A549 (cell line): ENCODE data around the gene SPRR2A. TPM values are rescaled to one million over a fixed set of nuclear protein-coding genes. Genes with fewer than 3 reads are reported as not detected.

Experiments
- ATAC-seq, 2 experiments: fragments of 200-7000 bp in 1 of 2; fragments of >200 bp in 1 of 2; cut with Nextera tagmentation in 1 of 2; cut with Tn5 transposase in 1 of 2; 3 replicates each; pipeline versions ENCODE4 v1.8.0 to v1.9.1; 2018 to 2020; ENCODE audit warnings: mild to moderate bottlenecking in 1 of 2, moderate library complexity in 1 of 2
- CTCF ChIA-PET: fragments of 300-600 bp; sonication (Branson Sonifier 250); formaldehyde crosslinking; extraction: SDS; loops from one replicate; lab custom pipeline; 2021; ENCODE audit warnings: antibody characterized with exemption, inconsistent platforms; lab: Yijun Ruan, JAX
- POLR2A ChIA-PET: fragments of 350-600 bp; formaldehyde crosslinking; extraction: SDS; loops from one replicate; lab custom pipeline; 2021; ENCODE audit warnings: antibody characterized with exemption, inconsistent platforms; lab: Yijun Ruan, JAX
- DNase-seq, 2 experiments: peaks; one replicate each; pipeline versions ENCODE4 v3.0.0 to v3.0.0-alpha.2; 2011 to 2016; ENCODE audit warnings: low read depth in 1 of 2, low spot score in 1 of 2
- FAIRE-seq: peaks from 2 replicates; lab custom pipeline; 2011; peaks lifted over from hg19 to GRCh38; lab: Jason Lieb, UNC
- H3K27ac ChIP-seq, 2 experiments: fragments of >200 bp; sonication (Bioruptor Twin); formaldehyde crosslinking; 3 replicates each; pipeline ENCODE4 v1.5.1; 2016 to 2017
- H3K4me1 ChIP-seq: fragments of >200 bp; sonication (Bioruptor Twin); formaldehyde crosslinking; 3 replicates; pipeline ENCODE4 v1.6.1; 2016
- H3K4me2 ChIP-seq: fragments of >200 bp; sonication (Bioruptor Twin); formaldehyde crosslinking; 3 replicates; pipeline ENCODE4 v1.6.1; 2016
- H3K4me3 ChIP-seq: fragments of >200 bp; sonication (Bioruptor Twin); formaldehyde crosslinking; 3 replicates; pipeline ENCODE4 v1.5.1; 2016
- H3K9me3 ChIP-seq: fragments of >200 bp; sonication (Bioruptor Twin); formaldehyde crosslinking; 3 replicates; pipeline ENCODE4 v1.6.1; 2016
- BCL3 ChIP-seq: fragments of >200 bp; sonication (Bioruptor Twin); formaldehyde crosslinking; IDR thresholded peaks from 3 replicates; pipeline ENCODE4 v1.6.1; 2016
- BHLHE40 ChIP-seq: IDR thresholded peaks from 2 replicates; pipeline ENCODE4 v1.6.1; 2012; ENCODE audit warnings: low read depth, low read length, inconsistent platforms
- EHMT2 ChIP-seq: fragments of 200-600 bp; sonication (generic); IDR thresholded peaks from 2 replicates; pipeline ENCODE4 v1.6.1; 2016; ENCODE audit warnings: antibody characterized with exemption, low read depth, mild to moderate bottlenecking, moderate library complexity
- EP300 ChIP-seq, 2 experiments: fragments of >200 bp; sonication (Bioruptor Twin); formaldehyde crosslinking; IDR thresholded peaks; 2 replicates in 1 of 2; 3 replicates in 1 of 2; pipeline ENCODE4 v1.6.1; 2016 to 2017
- FOSL2 ChIP-seq, 2 experiments: fragments of 450-650 bp in 1 of 2; fragments of >200 bp in 1 of 2; sonication (Bioruptor Twin) in 1 of 2; formaldehyde crosslinking; IDR thresholded peaks; 2 replicates each; pipeline versions ENCODE4 v1.5.0 to v1.6.1; 2016 to 2020; ENCODE audit warnings: mild to moderate bottlenecking in 1 of 2, moderate library complexity in 1 of 2
- HES2 ChIP-seq: fragments of >200 bp; sonication (Bioruptor Twin); formaldehyde crosslinking; IDR thresholded peaks from 2 replicates; pipeline ENCODE4 v1.6.1; 2016
- HOXB5 ChIP-seq: fragments of 250-450 bp; sonication (Bioruptor Pico); IDR thresholded peaks from 2 replicates; pipeline ENCODE4 v1.5.0; 2020; ENCODE audit warnings: mild to moderate bottlenecking, moderate library complexity
- JUN ChIP-seq, 2 experiments: fragments of >200 bp; sonication (Bioruptor Twin); formaldehyde crosslinking; IDR thresholded peaks; 2 replicates in 1 of 2; 3 replicates in 1 of 2; pipeline ENCODE4 v1.6.1; 2016 to 2017
- MAZ ChIP-seq: fragments of 150-350 bp; IDR thresholded peaks from 2 replicates; pipeline ENCODE4 v1.6.1; 2014; ENCODE audit warnings: antibody characterized with exemption, low read depth, low read length, borderline replicate concordance
- RAD21 ChIP-seq, 2 experiments: fragments of >200 bp in 1 of 2; sonication (Bioruptor Twin) in 1 of 2; formaldehyde crosslinking in 1 of 2; IDR thresholded peaks in 1 of 2; conservative IDR thresholded peaks in 1 of 2; 2 replicates in 1 of 2; 3 replicates in 1 of 2; pipeline ENCODE4 v1.6.1; 2012 to 2018; ENCODE audit warnings: inconsistent platforms in 1 of 2
- RCOR1 ChIP-seq: fragments of 150-350 bp; IDR thresholded peaks from 2 replicates; pipeline ENCODE4 v1.6.1; 2014; ENCODE audit warnings: antibody characterized with exemption, low read length, low read depth
- RFX5 ChIP-seq: fragments of 450-650 bp; IDR thresholded peaks from 2 replicates; pipeline ENCODE4 v1.7.1; 2014; ENCODE audit warnings: antibody characterized with exemption, mild to moderate bottlenecking, moderate library complexity
- TFCP2L1 ChIP-seq: fragments of 250-450 bp; sonication (Bioruptor Pico); IDR thresholded peaks from 2 replicates; pipeline ENCODE4 v1.5.0; 2021; ENCODE audit warnings: mild to moderate bottlenecking
- USF2 ChIP-seq: fragments of 450-650 bp; IDR thresholded peaks from 2 replicates; pipeline ENCODE4 v1.6.1; 2014; ENCODE audit warnings: antibody characterized with exemption
- WGBS: methylation state at CpG from one replicate; pipeline ENCODE4 v1.1.6; 2017; ENCODE audit errors: missing lambda C conversion rate; 5-methylcytosine and 5-hydroxymethylcytosine counted together
- polyA plus RNA-seq, 4 experiments: library from polyadenylated mRNA; depleted of rRNA in 3 of 4; stranded (reverse); fragments of >200 nt; fragmentation: RNase III in 1 of 4; extraction: RNeasy Plus Mini Kit Qiagen cat#74134 plus additional on column Dnase treatment in 1 of 4; gene quantifications; 2 replicates in 3 of 4; 3 replicates in 1 of 4; pipeline ENCODE4 v1.2.3, GENCODE V29; 2011 to 2017

SPRR2A gene
- polyA plus RNA-seq, 2 of the 4 experiments (the other 2 are of a cell fraction) = not detected

GRCh38 chr1:153100245-153100644 lies 42.9 kb upstream of the SPRR2A start:
- Histone ChIP-seq H3K4me2 (no peak overlapping the region), H3K27ac (no peak overlapping the region), H3K4me1 (no peaks in the 10 kb centered on the region), H3K4me3 (no peak overlapping the region), H3K9me3 (no peaks in the 10 kb centered on the region)
- ChIA-PET CTCF (no interaction called here), POLR2A (no interaction called here)
- ATAC-seq = peak; percentile 46 to 54; a peak in 3 of 6 replicates
- peak in 1 of 2 experiments; percentile 10 for DNase-seq
- WGBS = 7% methylated on average over 5 of the region's 5 CpGs
- TF ChIP-seq FOSL2 (IDR thresholded peaks at IDR 0.05) (no peak), FOSL2 (CRISPR knock-in tag; IDR thresholded peaks at IDR 0.05) (0 out of 2 replicates have a peak, but pooled peaks have one; percentile 12), HOXB5 (no peak)
- TF ChIP-seq, all 56 proteins: peak for 1
- FAIRE-seq = no peak

- ATAC-seq = no peak
- POLR2A ChIA-PET = no interaction called here
- no peaks in the 10 kb centered on the region for H3K4me1 ChIP-seq
- H3K4me2 ChIP-seq = no peak overlapping the region
- H3K4me3 ChIP-seq = no peak overlapping the region
- H3K27ac ChIP-seq = no peak overlapping the region
- TF ChIP-seq HES2 = no peak
- TF ChIP-seq MAZ = no peak
- TF ChIP-seq EHMT2 = no peak
- no peak for TF ChIP-seq USF2
- TF ChIP-seq BCL3 = no peak
- TF ChIP-seq JUN (IDR thresholded peaks at IDR 0.05) = no peak
- TF ChIP-seq TFCP2L1 = no peak
- no peak for TF ChIP-seq RAD21 (conservative IDR thresholded peaks at IDR 0.05 in 1 of 2, IDR thresholded peaks at IDR 0.05 in 1 of 2)
- TF ChIP-seq EP300 (IDR thresholded peaks at IDR 0.05) = no peak
- TF ChIP-seq RFX5 = no peak
- no peak for TF ChIP-seq BHLHE40
- no peaks in the 10 kb centered on the region for H3K9me3 ChIP-seq
- DNase-seq = no peak
- CTCF ChIA-PET = no interaction called here
- WGBS = 30% methylated on average over 9 of the region's 9 CpGs
- no peak for FAIRE-seq
These were observed 42.2 kb upstream of the SPRR2A start for GRCh38 chr1:153099461-153100045.

- DNase-seq (no peak), FAIRE-seq (no peak), ATAC-seq (no peak)
- Histone ChIP-seq H3K4me2 (no peak overlapping the region), H3K27ac (no peak overlapping the region), H3K4me1 (no peaks in the 10 kb centered on the region), H3K4me3 (no peak overlapping the region), H3K9me3 (no peaks in the 10 kb centered on the region)
- TF ChIP-seq RCOR1 (no peak), BCL3 (no peak)
- ChIA-PET CTCF (interaction anchor here (1.3 kb wide), 1 partner anchor 12 kb away, joined by 3 read pairs; no protein-coding TSS in a partner anchor), POLR2A (no interaction called here)
These were observed 38.5 kb upstream of the SPRR2A start for GRCh38 chr1:153095764-153096163.

GRCh38 chr1:153094426-153094825 lies 37.1 kb upstream of the SPRR2A start, which contains the start of gene SPRR2E:
Gene SPRR2E (minus strand): TSS chr1:153094526. CDS start chr1:153093751, 775 bp downstream.
- TF ChIP-seq MAZ (no peak), RFX5 (no peak)
- TF ChIP-seq, all 56 proteins: peak for 0
- H3K4me1 ChIP-seq = no peaks in the 10 kb centered on the region
- H3K9me3 ChIP-seq = no peaks in the 10 kb centered on the region
- DNase-seq (no peak), FAIRE-seq (no peak), ATAC-seq (no peak)
- no peak within 1 kb of the TSS for H3K27ac ChIP-seq
- no peak within 1 kb of the TSS for H3K4me2 ChIP-seq
- CTCF ChIA-PET = interaction anchor here (1.3 kb wide), 1 partner anchor 11 kb away, joined by 3 read pairs; no protein-coding TSS in a partner anchor
- POLR2A ChIA-PET = no interaction called here
- no peak within 1 kb of the TSS for H3K4me3 ChIP-seq
